Liver (tissue), 9 donors: ENCODE measurements around the gene SMC1A. TPM values are rescaled to one million over a fixed set of nuclear protein-coding genes. Genes with fewer than 3 reads are reported as not detected.

ENCODE experiments used
- DNase-seq: peaks from one replicate; pipeline ENCODE4 v3.0.0-alpha.2; 2017; ENCODE audit warnings: low spot score
- H3K27ac ChIP-seq, 2 donors: one replicate each; pipeline ENCODE4 v1.7.0; 2013; ENCODE audit warnings: inconsistent platforms in 2 of 2, low read length in 2 of 2, control low read depth in 1 of 2, low read depth in 1 of 2, mild to moderate bottlenecking in 1 of 2
- H3K27me3 ChIP-seq, 4 donors: one replicate each; pipeline versions ENCODE4 v1.6.1 to v1.7.0; 2013; ENCODE audit warnings: low read length in 3 of 4, inconsistent platforms in 1 of 4, mild to moderate bottlenecking in 1 of 4, moderate library complexity in 1 of 4; ENCODE audit not compliant: control insufficient read depth in 4 of 4, insufficient read depth in 4 of 4
- H3K36me3 ChIP-seq, 4 donors: one replicate each; pipeline versions ENCODE4 v1.6.1 to v1.7.0; 2013; ENCODE audit warnings: low read length in 3 of 4, mild to moderate bottlenecking in 3 of 4, low read depth in 1 of 4, moderate library complexity in 1 of 4; ENCODE audit not compliant: control insufficient read depth in 4 of 4, insufficient read depth in 3 of 4
- H3K4me1 ChIP-seq, 4 donors: one replicate each; pipeline versions ENCODE4 v1.6.1 to v1.7.0; 2013; ENCODE audit warnings: low read length in 3 of 4, mild to moderate bottlenecking in 3 of 4, moderate library complexity in 1 of 4; ENCODE audit not compliant: control insufficient read depth in 4 of 4, insufficient read depth in 4 of 4
- H3K4me3 ChIP-seq, 3 donors: one replicate each; pipeline versions ENCODE4 v1.6.1 to v1.7.0; 2013; ENCODE audit warnings: low read length in 3 of 3, control low read depth in 1 of 3, low read depth in 1 of 3, mild to moderate bottlenecking in 1 of 3
- H3K9ac ChIP-seq, 2 donors: one replicate each; pipeline ENCODE4 v1.7.0; 2013; ENCODE audit warnings: low read length in 2 of 2, mild to moderate bottlenecking in 2 of 2, moderate library complexity in 2 of 2, control low read depth in 1 of 2, low read depth in 1 of 2
- H3K9me3 ChIP-seq, 4 donors: one replicate each; pipeline versions ENCODE4 v1.6.1 to v1.7.0; 2013; ENCODE audit warnings: low read length in 3 of 4; ENCODE audit not compliant: control insufficient read depth in 4 of 4
- EGR1 ChIP-seq, 2 donors: IDR thresholded peaks; 2 replicates each; pipeline ENCODE4 v1.6.1; 2016 to 2018; ENCODE audit warnings: antibody characterized with exemption in 2 of 2, low read depth in 2 of 2
- FOXA1 ChIP-seq: IDR thresholded peaks from 2 replicates; pipeline ENCODE4 v1.6.1; 2016; ENCODE audit warnings: antibody characterized with exemption
- FOXA2 ChIP-seq: IDR thresholded peaks from 2 replicates; pipeline ENCODE4 v1.6.1; 2016; ENCODE audit warnings: antibody characterized with exemption
- GABPA ChIP-seq, 2 donors: IDR thresholded peaks in 1 of 2; conservative IDR thresholded peaks in 1 of 2; 2 replicates each; pipeline ENCODE4 v1.6.1; 2016; ENCODE audit warnings: antibody characterized with exemption in 2 of 2, mild to moderate bottlenecking in 1 of 2, moderate library complexity in 1 of 2
- HNF4A ChIP-seq, 2 donors: conservative IDR thresholded peaks; 2 replicates each; pipeline ENCODE4 v1.6.1; 2016; ENCODE audit warnings: antibody characterized with exemption in 2 of 2, mild to moderate bottlenecking in 2 of 2
- HNF4G ChIP-seq: IDR thresholded peaks from 2 replicates; pipeline ENCODE4 v1.6.1; 2016; ENCODE audit warnings: antibody characterized with exemption
- JUND ChIP-seq, 2 donors: IDR thresholded peaks; 2 replicates each; pipeline ENCODE4 v1.6.1; 2016; ENCODE audit warnings: antibody characterized with exemption in 2 of 2
- MAX ChIP-seq: IDR thresholded peaks from 2 replicates; pipeline ENCODE4 v1.6.1; 2016; ENCODE audit warnings: antibody characterized with exemption
- NR2F2 ChIP-seq: IDR thresholded peaks from 2 replicates; pipeline ENCODE4 v1.6.1; 2016; ENCODE audit warnings: antibody characterized with exemption
- RAD21 ChIP-seq, 2 donors: IDR thresholded peaks; 2 replicates each; pipeline ENCODE4 v1.6.1; 2016; ENCODE audit warnings: antibody characterized with exemption in 2 of 2, mild to moderate bottlenecking in 2 of 2
- REST ChIP-seq: IDR thresholded peaks from 2 replicates; pipeline ENCODE4 v1.6.1; 2016; ENCODE audit warnings: antibody characterized with exemption, mild to moderate bottlenecking
- RXRA ChIP-seq, 2 donors: IDR thresholded peaks; 2 replicates each; pipeline ENCODE4 v1.6.1; 2017 to 2018; ENCODE audit warnings: antibody characterized with exemption in 2 of 2, mild to moderate bottlenecking in 1 of 2
- SP1 ChIP-seq: IDR thresholded peaks from 2 replicates; pipeline ENCODE4 v1.6.1; 2018; ENCODE audit warnings: antibody characterized with exemption, mild to moderate bottlenecking
- TAF1 ChIP-seq: conservative IDR thresholded peaks from 2 replicates; pipeline ENCODE4 v1.6.1; 2016; ENCODE audit warnings: antibody characterized with exemption, mild to moderate bottlenecking
- YY1 ChIP-seq: IDR thresholded peaks from 2 replicates; pipeline ENCODE4 v1.6.1; 2016; ENCODE audit warnings: antibody characterized with exemption, mild to moderate bottlenecking
- ZBTB33 ChIP-seq: IDR thresholded peaks from 2 replicates; pipeline ENCODE4 v1.6.1; 2016; ENCODE audit warnings: antibody characterized with exemption
- WGBS: extraction: QIAGEN DNeasy Blood & Tissue Kit; methylation state at CpG from one replicate; pipeline ENCODE4 v1.1.7; 2013; 5-methylcytosine and 5-hydroxymethylcytosine counted together
- polyA plus RNA-seq, 2 donors: library from polyadenylated mRNA; stranded (reverse) in 1 of 2; unstranded in 1 of 2; fragments of 200-250 nt in 1 of 2; fragments of >200 nt in 1 of 2; fragmentation: Nextera tagmentation in 1 of 2; extraction: Ambion mirVana in 1 of 2; gene quantifications; one replicate each; pipeline versions ENCODE4 v1.2.1 to v1.2.3, GENCODE V29; 2013 to 2015
- total RNA-seq, 2 donors: library from RNA; depleted of rRNA; stranded (reverse); fragments of >200 nt; gene quantifications; one replicate each; pipeline ENCODE4 v1.2.3, GENCODE V29; 2014
- TF ChIP-seq, protein P1 (sequence below): IDR thresholded peaks from 2 replicates; pipeline ENCODE4 v1.6.1; 2016; ENCODE audit warnings: antibody characterized with exemption
- TF ChIP-seq, protein P2 (sequence below): fragments of 150-350 bp; IDR thresholded peaks from 2 replicates; pipeline ENCODE4 v1.5.1; 2017; ENCODE audit warnings: improper control_type of control experiment, low read depth, low read length; ENCODE audit not compliant: missing input control
- donor health status: healthy.
- donor health status: healthy.
- donor health status: healthy.
- donor health status: healthy.
- donor health status: healthy.

The SMC1A gene
- total and polyA plus RNA-seq, 4 donors, result 11.0 to 25.6 (median 18.2) TPM

GRCh38 chrX:53429755-53430154 is 7.3 kb upstream of the SMC1A start:
- no peak for DNase-seq
- Histone ChIP-seq H3K27me3 (no peaks in the 10 kb centered on the region), H3K36me3 (peaks cover 1 to 29% (median 16%) of the 10 kb centered on the region in 4 donors), H3K4me3 (no peak overlapping the region), H3K9ac (no peak overlapping the region), H3K4me1 (peaks cover 1 to 18% (median 12%) of the 10 kb centered on the region in 4 donors), H3K9me3 (no peaks in the 10 kb centered on the region), H3K27ac (no peak overlapping the region)
- no peak for TF ChIP-seq FOXA1
- TF ChIP-seq JUND (IDR thresholded peaks at IDR 0.05), result no peak
- TF ChIP-seq TAF1, result no peak
- no peak for TF ChIP-seq EGR1 (IDR thresholded peaks at IDR 0.05; ENCODE audit: low read depth in 2 of 2)
- TF ChIP-seq, protein P1, sequence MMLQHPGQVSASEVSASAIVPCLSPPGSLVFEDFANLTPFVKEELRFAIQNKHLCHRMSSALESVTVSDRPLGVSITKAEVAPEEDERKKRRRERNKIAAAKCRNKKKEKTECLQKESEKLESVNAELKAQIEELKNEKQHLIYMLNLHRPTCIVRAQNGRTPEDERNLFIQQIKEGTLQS, result no peak
- no peak for TF ChIP-seq FOXA2
- no peak for TF ChIP-seq YY1
- TF ChIP-seq, protein P2, sequence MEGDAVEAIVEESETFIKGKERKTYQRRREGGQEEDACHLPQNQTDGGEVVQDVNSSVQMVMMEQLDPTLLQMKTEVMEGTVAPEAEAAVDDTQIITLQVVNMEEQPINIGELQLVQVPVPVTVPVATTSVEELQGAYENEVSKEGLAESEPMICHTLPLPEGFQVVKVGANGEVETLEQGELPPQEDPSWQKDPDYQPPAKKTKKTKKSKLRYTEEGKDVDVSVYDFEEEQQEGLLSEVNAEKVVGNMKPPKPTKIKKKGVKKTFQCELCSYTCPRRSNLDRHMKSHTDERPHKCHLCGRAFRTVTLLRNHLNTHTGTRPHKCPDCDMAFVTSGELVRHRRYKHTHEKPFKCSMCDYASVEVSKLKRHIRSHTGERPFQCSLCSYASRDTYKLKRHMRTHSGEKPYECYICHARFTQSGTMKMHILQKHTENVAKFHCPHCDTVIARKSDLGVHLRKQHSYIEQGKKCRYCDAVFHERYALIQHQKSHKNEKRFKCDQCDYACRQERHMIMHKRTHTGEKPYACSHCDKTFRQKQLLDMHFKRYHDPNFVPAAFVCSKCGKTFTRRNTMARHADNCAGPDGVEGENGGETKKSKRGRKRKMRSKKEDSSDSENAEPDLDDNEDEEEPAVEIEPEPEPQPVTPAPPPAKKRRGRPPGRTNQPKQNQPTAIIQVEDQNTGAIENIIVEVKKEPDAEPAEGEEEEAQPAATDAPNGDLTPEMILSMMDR, result no peak
- no peak for TF ChIP-seq NR2F2
- no peak for TF ChIP-seq RXRA (IDR thresholded peaks at IDR 0.05)
- TF ChIP-seq GABPA (IDR thresholded peaks at IDR 0.05 in 1 of 2, conservative IDR thresholded peaks at IDR 0.05 in 1 of 2), result no peak
- no peak for TF ChIP-seq RAD21 (IDR thresholded peaks at IDR 0.05)
- no peak for TF ChIP-seq REST
- no peak for TF ChIP-seq HNF4A (conservative IDR thresholded peaks at IDR 0.05)
- no peak for TF ChIP-seq SP1
- TF ChIP-seq ZBTB33, result no peak
- TF ChIP-seq HNF4G, result no peak
- TF ChIP-seq MAX, result no peak
- 96% methylated on average over 8 of the region's 8 CpGs for WGBS
